ENCODE results near the gene JRKL.

JRKL gene

GRCh38 chr11:96389720-96390487 lies at the start of gene JRKL, which contains the start of gene CCDC82:
Gene JRKL (plus strand): TSS chr11:96390013. CDS start chr11:96390650, 637 bp downstream.
Gene CCDC82 (minus strand): TSS chr11:96389912. CDS start chr11:96384747, 5,165 bp downstream.
- DNase-seq (ENCODE audit: low read depth) = peak; percentile 99

GRCh38 chr11:96340555-96340885 lies 49.3 kb upstream of the JRKL start:
- no peak for DNase-seq (ENCODE audit: low read depth)

- peak; percentile 55 for DNase-seq (ENCODE audit: low read depth)
These were observed 48.4 kb upstream of the JRKL start for GRCh38 chr11:96341211-96342013.

- DNase-seq (ENCODE audit: low read depth) = no peak
These were observed 47.5 kb upstream of the JRKL start for GRCh38 chr11:96342014-96342960.

GRCh38 chr11:96342961-96343711 lies 46.7 kb upstream of the JRKL start, which contains the start of gene MAML2:
Gene MAML2 (minus strand): TSS chr11:96343195. CDS start chr11:96341895, 1,300 bp downstream.
- peak; percentile 88 for DNase-seq (ENCODE audit: low read depth)

- DNase-seq (ENCODE audit: low read depth) = no peak
These were observed 33.0 kb upstream of the JRKL start for GRCh38 chr11:96356848-96357247.

- no peak for DNase-seq (ENCODE audit: low read depth)
These were observed 32.0 kb upstream of the JRKL start for GRCh38 chr11:96357794-96358193.

GRCh38 chr11:96358321-96358720 lies 31.5 kb upstream of the JRKL start:
- DNase-seq (ENCODE audit: low read depth) = no peak

GRCh38 chr11:96361778-96362177 lies 28.0 kb upstream of the JRKL start:
- DNase-seq (ENCODE audit: low read depth) = no peak

GRCh38 chr11:96365493-96365892 lies 24.3 kb upstream of the JRKL start:
- no peak for DNase-seq (ENCODE audit: low read depth)

GRCh38 chr11:96366024-96366423 lies 23.8 kb upstream of the JRKL start:
- no peak for DNase-seq (ENCODE audit: low read depth)

GRCh38 chr11:96367342-96367741 lies 22.5 kb upstream of the JRKL start:
- DNase-seq (ENCODE audit: low read depth) = no peak

GRCh38 chr11:96373826-96374225 lies 16.0 kb upstream of the JRKL start:
- no peak for DNase-seq (ENCODE audit: low read depth)

- DNase-seq (ENCODE audit: low read depth) = no peak
These were observed 13.0 kb upstream of the JRKL start for GRCh38 chr11:96376796-96377195.

GRCh38 chr11:96384156-96384555 lies 5.7 kb upstream of the JRKL start:
- DNase-seq (ENCODE audit: low read depth) = no peak

GRCh38 chr11:96385187-96385586 lies 4.6 kb upstream of the JRKL start:
- DNase-seq (ENCODE audit: low read depth) = no peak

GRCh38 chr11:96388891-96389719 lies 708 bp upstream of the JRKL start:
- DNase-seq (ENCODE audit: low read depth) = no peak

- DNase-seq (ENCODE audit: low read depth) = no peak
These were observed 627 bp downstream of the JRKL start for GRCh38 chr11:96390488-96390792.

- no peak for DNase-seq (ENCODE audit: low read depth)
These were observed 2.0 kb downstream of the JRKL start for GRCh38 chr11:96391698-96392307.

- no peak for DNase-seq (ENCODE audit: low read depth)
These were observed 4.0 kb downstream of the JRKL start for GRCh38 chr11:96393753-96394348.
